ENCODE measurements around the gene RPS6KA5. TPM values are rescaled to one million over a fixed set of nuclear protein-coding genes. Genes with fewer than 3 reads are reported as not detected.
"Not testable (repeated sequence)": the region's sequence is repeated elsewhere in the genome, so short reads cannot be mapped to it uniquely, and the experiment has no call there.

RPS6KA5 gene
- total RNA-seq, 2 experiments from 2014 or later = 28.0 to 29.8 TPM

DNA sequence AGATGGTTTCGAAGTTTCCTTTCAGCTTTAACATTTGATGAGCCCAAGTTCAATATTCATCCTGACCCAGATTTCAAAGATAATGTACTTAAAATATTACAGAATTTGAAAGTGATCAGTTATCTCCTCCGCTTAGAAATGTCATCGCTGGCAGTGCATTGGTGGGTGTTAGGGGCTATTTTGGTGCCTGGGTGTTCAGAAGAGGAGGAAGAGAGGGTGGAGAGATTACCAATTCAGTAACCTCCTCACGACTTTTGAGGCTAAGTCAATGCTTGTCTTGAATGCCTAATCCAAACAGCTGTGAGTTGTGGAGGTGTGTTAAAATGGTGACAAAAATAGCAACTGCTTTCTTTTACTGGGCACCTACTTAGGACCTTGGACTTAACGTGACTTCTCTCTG, 39.7 kb upstream of the RPS6KA5 start:
- H3K4me1 ChIP-seq (ENCODE audit: insufficient read depth, low read length) = no peaks in the 10 kb centered on the region
- POLR2A ChIA-PET = interaction anchor here (1.0 kb wide), 1 partner anchor 15 kb away, joined by 5 read pairs; no protein-coding TSS in a partner anchor
- intact Hi-C loops (cut with DNase I, micrococcal nuclease) = no loop called here
- no peak for TF ChIP-seq CTCF (IDR thresholded peaks at IDR 0.05)
- H3K36me3 ChIP-seq (ENCODE audit: insufficient read depth, low read length) = no peaks in the 10 kb centered on the region
- ATAC-seq (ENCODE audit: poor library complexity) (no peak), DNase-seq (no peak)
- H3K27me3 Mint-ChIP-seq = no peaks in the 10 kb centered on the region
- H3K9me3 ChIP-seq (ENCODE audit: control insufficient read depth in 1 of 2, insufficient read depth in 1 of 2, low read length in 2 of 2) = no peaks in the 10 kb centered on the region
- no peak overlapping the region for H3K27ac Mint-ChIP-seq
- H3K4me1 Mint-ChIP-seq (ENCODE audit: low read depth) = no peaks in the 10 kb centered on the region
- H3K4me3 ChIP-seq (ENCODE audit: low read length) = no peak overlapping the region
- no peaks in the 10 kb centered on the region for H3K27me3 ChIP-seq (ENCODE audit: control insufficient read depth in 1 of 2, insufficient read depth in 2 of 2, low read length in 2 of 2)
- H3K9me3 Mint-ChIP-seq = no peaks in the 10 kb centered on the region
- CTCF ChIA-PET = no interaction called here
- H3K36me3 Mint-ChIP-seq (ENCODE audit: low read depth) = no peaks in the 10 kb centered on the region
- no peak overlapping the region for H3K27ac ChIP-seq (ENCODE audit: low read depth in 1 of 2, low read length in 2 of 2)
- no peak overlapping the region for H3K4me3 Mint-ChIP-seq

GRCh38 chr14:91098591-91098990, 38.1 kb upstream of the RPS6KA5 start:
- H3K36me3 Mint-ChIP-seq (ENCODE audit: low read depth) = no peaks in the 10 kb centered on the region
- no peak overlapping the region for H3K4me3 Mint-ChIP-seq
- Histone ChIP-seq H3K36me3 (ENCODE audit: insufficient read depth, low read length) (no peaks in the 10 kb centered on the region), H3K4me1 (ENCODE audit: insufficient read depth, low read length) (no peaks in the 10 kb centered on the region), H3K27ac (ENCODE audit: low read depth in 1 of 2, low read length in 2 of 2) (no peak overlapping the region), H3K9me3 (ENCODE audit: control insufficient read depth in 1 of 2, insufficient read depth in 1 of 2, low read length in 2 of 2) (no peaks in the 10 kb centered on the region), H3K27me3 (ENCODE audit: control insufficient read depth in 1 of 2, insufficient read depth in 2 of 2, low read length in 2 of 2) (no peaks in the 10 kb centered on the region), H3K4me3 (ENCODE audit: low read length) (no peak overlapping the region)
- H3K4me1 Mint-ChIP-seq (ENCODE audit: low read depth) = no peaks in the 10 kb centered on the region
- no peak overlapping the region for H3K27ac Mint-ChIP-seq
- CTCF ChIA-PET = interaction anchor here (1.6 kb wide), 1 partner anchor 16 kb away, joined by 5 read pairs; no protein-coding TSS in a partner anchor
- no peak for TF ChIP-seq CTCF (IDR thresholded peaks at IDR 0.05)
- no peak for DNase-seq
- H3K9me3 Mint-ChIP-seq = no peaks in the 10 kb centered on the region
- no peak for ATAC-seq (ENCODE audit: poor library complexity)
- H3K27me3 Mint-ChIP-seq = no peaks in the 10 kb centered on the region
- POLR2A ChIA-PET = interaction anchor here (1.7 to 3.1 kb wide), 2 partner anchors 15 to 37 kb away, joined by 4 to 16 read pairs; partner anchors contain the start of genes DGLUCY and RPS6KA5
- intact Hi-C loops (cut with DNase I, micrococcal nuclease) = no loop called here

- H3K27ac ChIP-seq (ENCODE audit: low read depth in 1 of 2, low read length in 2 of 2); H3K4me3 Mint-ChIP-seq; H3K4me1 Mint-ChIP-seq (ENCODE audit: low read depth); H3K27me3 Mint-ChIP-seq; DNase-seq; ATAC-seq (ENCODE audit: poor library complexity); H3K27me3 ChIP-seq (ENCODE audit: control insufficient read depth in 1 of 2, insufficient read depth in 2 of 2, low read length in 2 of 2); H3K4me3 ChIP-seq (ENCODE audit: low read length); intact Hi-C loops (cut with DNase I, micrococcal nuclease); H3K27ac Mint-ChIP-seq; H3K9me3 Mint-ChIP-seq; H3K4me1 ChIP-seq (ENCODE audit: insufficient read depth, low read length); H3K36me3 ChIP-seq (ENCODE audit: insufficient read depth, low read length); H3K36me3 Mint-ChIP-seq (ENCODE audit: low read depth); H3K9me3 ChIP-seq (ENCODE audit: control insufficient read depth in 1 of 2, insufficient read depth in 1 of 2, low read length in 2 of 2): not testable (repeated sequence)
- ChIA-PET POLR2A (interaction anchor here (0.5 to 3.1 kb wide), 4 partner anchors 16 to 429 kb away, joined by 3 to 16 read pairs (median 4); partner anchors contain the start of genes DGLUCY and RPS6KA5), CTCF (interaction anchor here (1.6 kb wide), 1 partner anchor 17 kb away, joined by 5 read pairs; no protein-coding TSS in a partner anchor)
Measured at GRCh38 chr14:91097657-91098056, 37.2 kb upstream of the RPS6KA5 start.

- Histone ChIP-seq H3K4me3 (ENCODE audit: low read length) (no peak overlapping the region), H3K36me3 (ENCODE audit: insufficient read depth, low read length) (no peaks in the 10 kb centered on the region), H3K9me3 (ENCODE audit: control insufficient read depth in 1 of 2, insufficient read depth in 1 of 2, low read length in 2 of 2) (no peaks in the 10 kb centered on the region), H3K27ac (ENCODE audit: low read depth in 1 of 2, low read length in 2 of 2) (no peak overlapping the region), H3K27me3 (ENCODE audit: control insufficient read depth in 1 of 2, insufficient read depth in 2 of 2, low read length in 2 of 2) (no peaks in the 10 kb centered on the region), H3K4me1 (ENCODE audit: insufficient read depth, low read length) (no peaks in the 10 kb centered on the region)
- ATAC-seq (ENCODE audit: poor library complexity) (no peak), DNase-seq (no peak)
- Mint-ChIP-seq H3K9me3 (no peaks in the 10 kb centered on the region), H3K27ac (no peak overlapping the region), H3K4me3 (no peak overlapping the region), H3K27me3 (no peaks in the 10 kb centered on the region), H3K36me3 (ENCODE audit: low read depth) (no peaks in the 10 kb centered on the region), H3K4me1 (ENCODE audit: low read depth) (no peaks in the 10 kb centered on the region)
- POLR2A ChIA-PET = no interaction called here
- CTCF ChIA-PET = interaction anchor here (0.7 kb wide), 1 partner anchor 50 kb away, joined by 3 read pairs; no protein-coding TSS in a partner anchor
- intact Hi-C loops (cut with DNase I, micrococcal nuclease) = no loop called here
- no peak for TF ChIP-seq CTCF (IDR thresholded peaks at IDR 0.05)
Measured at GRCh38 chr14:91095178-91095577, 34.7 kb upstream of the RPS6KA5 start.
